NCI-H460 (cell line): ENCODE data around the gene CCDC85A. TPM values are rescaled to one million over a fixed set of nuclear protein-coding genes. Genes with fewer than 3 reads are reported as not detected.

Experiments used
- DNase-seq: peaks from one replicate; pipeline ENCODE4 v3.0.0-alpha.2; 2016; ENCODE audit warnings: low read depth; ENCODE audit errors: extremely low read depth
- total RNA-seq: library from RNA; depleted of rRNA; stranded (reverse); fragments of >200 nt; shearing (Covaris generic); gene quantifications from 2 replicates; pipeline ENCODE4 v1.2.3, GENCODE V29; 2014

Gene CCDC85A
- total RNA-seq, 1 experiment from 2014 or later = 0.12 TPM

DNA sequence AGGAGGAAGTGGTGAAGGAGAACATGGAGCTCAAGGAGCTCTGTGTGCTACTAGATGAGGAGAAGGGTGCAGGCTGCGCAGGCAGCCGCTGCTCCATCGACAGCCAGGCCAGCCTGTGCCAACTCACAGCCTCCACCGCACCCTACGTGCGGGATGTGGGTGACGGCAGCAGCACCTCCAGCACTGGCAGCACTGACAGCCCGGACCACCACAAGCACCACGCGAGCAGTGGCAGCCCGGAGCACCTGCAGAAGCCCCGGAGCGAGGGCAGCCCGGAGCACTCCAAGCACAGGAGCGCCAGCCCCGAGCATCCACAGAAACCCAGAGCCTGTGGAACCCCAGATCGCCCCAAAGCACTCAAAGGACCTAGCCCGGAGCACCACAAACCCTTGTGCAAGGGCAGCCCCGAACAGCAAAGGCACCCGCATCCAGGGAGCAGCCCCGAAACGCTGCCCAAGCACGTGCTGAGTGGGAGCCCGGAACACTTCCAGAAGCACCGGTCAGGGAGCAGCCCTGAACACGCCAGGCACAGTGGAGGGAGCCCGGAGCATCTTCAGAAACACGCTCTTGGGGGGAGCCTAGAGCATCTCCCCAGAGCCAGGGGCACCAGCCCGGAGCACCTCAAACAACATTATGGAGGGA lies 9.0 kb downstream of the CCDC85A start:
- no peak for DNase-seq

- DNase-seq = no peak
Observed at GRCh38 chr2:56195563-56195962, 11.8 kb downstream of the CCDC85A start.

- DNase-seq = no peak
Observed at GRCh38 chr2:56197816-56198215, 14.0 kb downstream of the CCDC85A start.

DNA sequence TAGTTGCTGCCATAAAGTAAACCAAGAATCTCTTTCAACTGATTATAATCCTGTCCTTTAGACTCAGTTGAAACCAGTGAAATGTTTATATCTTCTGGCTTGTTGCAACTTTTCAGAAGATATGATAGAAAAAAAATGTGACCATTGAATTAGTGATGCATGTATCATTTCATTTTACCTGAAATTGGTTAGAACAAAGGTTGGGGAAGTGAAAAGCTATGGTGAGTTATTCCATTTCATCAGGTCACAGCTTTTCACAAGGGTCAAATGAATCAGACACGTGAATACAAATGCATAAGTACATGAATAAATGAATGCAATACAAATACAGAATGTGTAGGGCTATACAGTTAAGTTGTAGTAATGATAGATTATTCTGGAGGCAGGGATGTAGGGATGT lies 15.1 kb downstream of the CCDC85A start:
- no peak for DNase-seq

DNA sequence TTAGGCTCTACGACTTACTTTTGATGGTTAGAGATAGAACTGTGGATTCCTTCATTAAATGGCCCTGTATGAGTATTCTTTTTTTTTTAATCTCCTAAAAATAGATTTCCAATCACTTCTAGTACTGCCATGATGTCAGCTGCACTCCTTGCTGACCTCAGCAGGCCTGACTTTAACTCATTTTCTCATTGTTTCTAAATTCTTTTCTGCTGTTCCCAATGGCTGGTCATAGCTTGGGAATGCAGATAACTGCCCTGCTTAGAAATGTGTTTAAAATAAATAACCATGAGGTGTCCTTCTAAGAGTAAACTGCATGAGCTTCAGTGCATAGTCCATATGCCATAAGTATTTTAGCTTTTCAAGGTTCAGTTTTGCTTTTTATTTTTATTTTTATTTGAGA lies 15.7 kb downstream of the CCDC85A start:
- DNase-seq = no peak

GRCh38 chr2:56202381-56203121 lies 18.8 kb downstream of the CCDC85A start:
- DNase-seq = no peak

DNA sequence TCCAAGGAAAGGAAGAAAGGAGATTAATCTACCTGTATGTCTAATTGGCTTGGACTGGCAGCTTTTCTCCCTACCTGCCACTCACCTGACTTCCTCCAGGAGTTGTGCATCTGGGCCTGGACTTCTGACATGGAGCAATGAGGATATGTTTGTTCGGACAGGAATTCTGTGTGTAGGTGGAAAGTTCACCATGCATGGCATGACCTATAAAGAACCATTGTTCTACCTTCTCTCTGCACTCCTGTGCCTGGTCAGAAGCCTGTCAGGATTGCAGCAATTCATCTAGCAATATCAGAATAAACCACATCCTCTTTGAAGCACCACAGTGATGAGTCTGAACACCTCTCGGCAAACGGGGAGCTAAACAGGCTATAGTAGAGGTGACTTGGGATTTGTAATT lies 20.8 kb downstream of the CCDC85A start:
- DNase-seq = no peak

DNA sequence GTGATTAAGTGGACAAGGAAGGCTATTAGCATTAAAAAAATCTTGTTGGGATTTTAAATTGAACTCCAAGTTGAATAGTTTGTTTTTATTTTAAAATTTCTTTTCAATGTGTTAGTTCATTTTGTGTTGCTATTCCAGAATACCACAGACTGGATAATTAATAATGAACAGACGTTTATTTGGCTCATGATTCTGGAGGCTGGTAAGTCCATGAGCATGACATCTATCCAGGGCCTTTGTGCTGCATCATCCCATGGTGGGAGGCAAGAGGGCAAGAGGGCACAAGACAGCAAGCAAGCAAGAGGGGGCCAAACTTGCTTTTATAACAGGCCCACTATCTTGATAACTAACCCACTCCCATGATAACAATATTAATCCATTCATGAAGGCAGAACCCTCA lies 22.5 kb downstream of the CCDC85A start:
- DNase-seq = no peak

GRCh38 chr2:56207760-56208159 lies 24.0 kb downstream of the CCDC85A start:
- no peak for DNase-seq

- DNase-seq = no peak
Observed at GRCh38 chr2:56208380-56208779, 24.6 kb downstream of the CCDC85A start.

DNA sequence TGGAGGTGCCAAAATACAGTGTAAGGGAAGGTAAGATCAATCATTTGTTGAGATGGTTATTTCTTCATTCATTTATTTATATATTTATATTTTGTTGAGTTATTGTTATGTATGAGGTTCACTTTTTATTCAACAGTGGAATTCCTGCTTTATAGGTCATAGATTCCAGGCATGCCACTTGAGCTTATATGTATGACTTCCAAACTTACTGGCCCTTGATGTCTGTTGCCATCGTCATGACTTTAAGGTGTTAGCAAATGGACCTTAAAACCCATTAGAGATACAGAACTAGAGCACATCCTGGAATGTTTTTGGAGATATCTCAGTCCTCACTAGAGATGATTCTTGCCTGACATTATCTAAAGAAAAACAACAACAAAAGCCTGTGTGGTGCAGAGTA lies 25.9 kb downstream of the CCDC85A start:
- DNase-seq = no peak

DNA sequence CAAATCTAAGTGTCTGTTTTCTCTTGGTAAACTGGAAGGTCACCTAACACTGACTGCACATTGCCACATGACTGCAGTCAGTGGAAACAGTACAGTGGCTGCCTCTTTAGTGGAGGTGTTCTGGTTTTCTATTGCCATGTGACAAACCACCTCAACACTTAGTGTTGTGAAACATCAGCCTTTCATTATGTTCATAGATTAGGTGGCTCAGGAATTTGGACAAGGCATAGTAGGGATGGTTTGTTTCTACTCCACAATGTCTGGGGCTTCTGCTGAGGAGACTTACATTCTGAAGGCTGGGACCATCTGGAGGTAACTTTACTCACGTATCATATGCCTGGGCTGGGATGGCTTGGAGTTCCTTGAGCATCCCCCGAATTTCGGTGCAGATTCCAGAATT lies 26.5 kb downstream of the CCDC85A start:
- DNase-seq = no peak

- no peak for DNase-seq
Observed at GRCh38 chr2:56211048-56211447, 27.3 kb downstream of the CCDC85A start.

DNA sequence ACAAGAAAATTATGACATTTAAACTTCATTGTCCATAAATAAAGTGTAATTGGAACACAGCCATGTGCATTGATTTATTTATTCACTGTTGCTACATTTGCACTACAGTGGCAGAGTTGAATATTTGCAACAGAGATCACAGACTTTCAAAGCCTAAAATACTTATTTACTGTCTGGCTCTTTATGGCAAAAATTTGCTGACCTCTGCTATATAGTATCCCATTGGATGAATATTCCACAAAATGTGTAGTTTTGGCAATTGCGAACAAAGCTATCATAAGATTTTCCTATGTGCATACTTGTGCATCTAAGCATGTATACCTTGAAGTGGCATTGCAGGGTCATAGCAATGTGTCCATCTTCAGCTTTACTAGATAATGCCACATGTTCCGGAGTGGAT lies 32.1 kb downstream of the CCDC85A start:
- DNase-seq = no peak

GRCh38 chr2:56217106-56217505 lies 33.3 kb downstream of the CCDC85A start:
- DNase-seq = no peak

GRCh38 chr2:56222481-56222880 lies 38.7 kb downstream of the CCDC85A start:
- no peak for DNase-seq

DNA sequence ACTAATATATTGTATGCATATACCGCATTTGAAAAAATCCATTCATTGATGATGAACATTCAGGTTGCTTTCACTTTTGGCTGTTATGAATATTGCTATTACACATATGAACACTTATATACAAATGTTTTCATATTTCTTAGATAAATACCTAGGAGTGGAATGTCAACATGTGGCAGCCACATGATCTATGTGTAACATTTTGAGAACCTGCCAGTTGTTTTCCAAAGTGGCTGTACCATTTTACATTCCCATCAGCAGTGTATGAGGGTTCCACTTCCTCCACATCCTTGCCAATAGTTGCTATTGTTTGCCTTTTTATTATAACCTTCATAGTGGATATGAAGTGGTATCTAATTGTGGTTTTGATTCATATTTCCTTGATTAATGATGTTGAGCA lies 40.5 kb downstream of the CCDC85A start:
- DNase-seq = no peak

GRCh38 chr2:56227811-56228210 lies 44.0 kb downstream of the CCDC85A start:
- no peak for DNase-seq

DNA sequence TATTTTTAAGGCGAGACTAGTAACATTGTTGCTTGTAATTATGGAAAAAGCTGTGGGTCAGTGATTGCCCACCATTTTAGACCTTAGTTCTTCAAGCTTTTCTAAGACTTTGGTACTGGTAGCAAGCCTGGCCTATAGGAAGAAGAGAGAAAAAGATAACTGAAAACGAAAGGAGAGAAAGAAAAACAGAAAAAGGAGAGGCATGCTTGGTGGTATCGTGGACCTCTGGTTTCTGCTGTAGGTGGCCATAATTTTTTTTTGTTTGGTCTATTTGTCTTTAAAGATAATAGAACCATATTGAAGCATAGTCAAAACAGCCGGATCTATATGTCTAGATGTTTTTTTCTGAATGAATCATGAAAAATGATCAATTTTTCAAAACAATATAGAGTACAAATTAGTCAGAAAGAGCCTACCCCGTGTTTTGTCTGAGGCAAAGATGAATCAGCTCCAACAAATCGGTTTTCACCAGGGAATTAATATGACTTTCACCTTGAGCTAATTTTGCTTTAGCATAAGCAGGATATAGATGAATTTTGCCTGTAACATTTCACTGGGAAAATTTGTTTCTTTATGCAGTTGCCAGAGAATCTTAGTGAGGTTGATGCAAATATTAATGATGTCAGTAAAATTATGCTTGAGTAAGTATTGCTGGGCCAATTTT lies 45.7 kb downstream of the CCDC85A start:
- DNase-seq = no peak

DNA sequence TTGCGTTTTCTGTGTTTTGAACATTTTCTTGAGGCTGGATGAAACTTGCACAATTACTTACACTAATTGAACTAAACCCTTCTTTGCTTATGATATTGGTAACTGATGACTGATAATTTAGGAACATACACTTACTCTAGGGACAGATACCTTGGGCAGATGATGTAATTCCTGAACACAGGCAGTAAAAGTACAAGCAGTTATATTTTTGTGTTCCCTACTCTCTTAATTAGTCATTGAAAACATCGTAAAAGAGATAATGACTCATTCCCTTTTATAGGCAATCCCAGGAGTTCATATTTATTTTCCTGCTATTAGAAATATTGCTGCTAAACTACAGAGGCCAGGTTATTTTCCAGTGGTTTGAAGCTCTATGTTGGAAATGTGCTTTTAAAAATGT lies 46.4 kb downstream of the CCDC85A start:
- no peak for DNase-seq

DNA sequence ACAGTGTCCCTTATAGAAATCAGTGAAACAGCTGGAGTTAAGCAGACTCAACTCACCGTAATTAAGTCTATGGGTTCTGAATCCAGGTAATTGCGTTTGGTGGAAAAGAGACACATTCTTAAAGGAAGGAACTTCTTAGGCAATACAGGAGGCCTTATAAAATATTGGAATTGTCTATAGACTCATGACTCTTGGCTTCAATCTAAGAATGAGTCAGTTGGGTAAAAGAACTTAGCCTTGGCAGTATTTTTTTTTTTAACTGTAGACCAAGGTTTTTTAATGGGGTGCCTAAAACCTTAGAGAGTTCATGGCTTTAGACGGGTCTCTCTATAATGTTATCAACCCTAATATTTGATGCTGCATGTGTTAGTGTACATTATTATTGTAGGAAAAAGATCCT lies 47.6 kb downstream of the CCDC85A start:
- DNase-seq = no peak

GRCh38 chr2:56232912-56233311 lies 49.1 kb downstream of the CCDC85A start:
- no peak for DNase-seq
